Esophagus muscularis mucosa (tissue), 4 donors: Measurements from ENCODE around the gene CTSD. TPM values are rescaled to one million over a fixed set of nuclear protein-coding genes. Genes with fewer than 3 reads are reported as not detected.

ENCODE experiments used
- DNase-seq: peaks from one replicate; pipeline ENCODE4 v3.0.0-alpha.2; 2017; ENCODE audit errors: extremely low spot score
- H3K27ac ChIP-seq, 4 donors: fragments of 200-600 bp; sonication (generic); replicated peaks in 1 of 4; 1 replicate in 3 of 4; 2 replicates in 1 of 4; pipeline ENCODE4 v1.5.1; 2016 to 2019; ENCODE audit warnings: mild to moderate bottlenecking in 1 of 4
- H3K27me3 ChIP-seq, 4 donors: fragments of 200-600 bp; sonication (generic); one replicate each; pipeline versions ENCODE4 v1.5.1 to v1.6.0; 2016 to 2019
- H3K36me3 ChIP-seq, 4 donors: fragments of 200-600 bp; sonication (generic); one replicate each; pipeline ENCODE4 v1.5.1; 2016 to 2019
- H3K4me1 ChIP-seq, 4 donors: fragments of 200-600 bp; sonication (generic); one replicate each; pipeline ENCODE4 v1.5.1; 2016 to 2019
- H3K4me3 ChIP-seq, 4 donors: fragments of 200-600 bp; sonication (generic); 1 replicate in 2 of 4; 2 replicates in 2 of 4; pipeline ENCODE4 v1.5.1; 2016 to 2019; ENCODE audit warnings: mild to moderate bottlenecking in 4 of 4, moderate library complexity in 1 of 4
- H3K9me3 ChIP-seq, 4 donors: fragments of 200-600 bp; sonication (generic); 1 replicate in 3 of 4; 2 replicates in 1 of 4; pipeline ENCODE4 v1.5.1; 2016 to 2019
- CTCF ChIP-seq, 3 experiments: fragments of 200-600 bp in 2 of 3; fragments of 450-650 bp in 1 of 3; sonication (generic) in 2 of 3; IDR thresholded peaks; one replicate each; pipeline ENCODE4 v1.5.1; 2017 to 2019; ENCODE audit warnings: antibody characterized with exemption in 3 of 3, mild to moderate bottlenecking in 2 of 3, moderate library complexity in 1 of 3
- EP300 ChIP-seq: sonication (generic); formaldehyde crosslinking; IDR thresholded peaks from one replicate; pipeline ENCODE4 v1.6.1; 2017; ENCODE audit warnings: antibody characterized with exemption
- POLR2A ChIP-seq: fragments of 450-650 bp; IDR thresholded peaks from one replicate; pipeline ENCODE4 v1.6.1; 2017; ENCODE audit warnings: antibody characterized with exemption, moderate library complexity, mild to moderate bottlenecking, low read depth
- POLR2AphosphoS5 ChIP-seq, 2 donors: sonication (generic); formaldehyde crosslinking; IDR thresholded peaks; one replicate each; pipeline ENCODE4 v1.6.1; 2017; ENCODE audit warnings: antibody characterized with exemption in 2 of 2
- WGBS: methylation state at CpG from one replicate; pipeline ENCODE4 v1.1.5; 2018; 5-methylcytosine and 5-hydroxymethylcytosine counted together
- intact Hi-C: fragments of 100-400 bp; cut with DNase I; formaldehyde crosslinking; loops from one replicate; pipeline ENCODE4 v1.15.1; 2023
- total RNA-seq, 4 donors: library from RNA; depleted of rRNA; stranded (reverse); fragments of >200 nt; gene quantifications; one replicate each; pipeline versions ENCODE4 v1.1.0 to v1.2.1, GENCODE V29; 2016

CTSD gene
- total RNA-seq, 4 donors from 2014 or later, result 186 to 338 (median 270) TPM

DNA sequence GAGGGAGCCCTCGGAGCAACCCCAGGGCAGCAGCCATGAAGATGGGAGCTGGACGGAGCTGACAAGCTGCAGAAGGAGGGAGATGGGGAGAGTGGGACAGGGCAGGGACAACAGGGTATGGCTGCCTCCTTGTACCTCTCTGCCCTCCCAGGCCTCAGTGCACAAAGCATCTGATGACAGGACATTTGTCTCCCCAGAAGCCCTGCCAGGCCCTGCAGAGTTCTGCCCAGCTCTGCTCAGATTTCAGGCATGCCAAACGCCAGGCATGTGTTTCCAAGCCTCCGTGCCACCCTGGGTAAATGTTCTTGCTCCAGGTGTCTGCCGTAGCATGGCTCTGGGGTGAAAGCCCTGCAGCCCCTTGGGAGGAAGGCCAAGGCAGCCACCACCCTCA lies 12.2 kb downstream of the CTSD start:
- peaks cover 0 to 36% (median 0%) of the 10 kb centered on the region in 4 donors for H3K27me3 ChIP-seq
- no peak for DNase-seq
- H3K4me3 ChIP-seq, result no peak overlapping the region
- H3K9me3 ChIP-seq, result no peaks in the 10 kb centered on the region
- intact Hi-C loops, result no loop called here
- no peak for TF ChIP-seq POLR2A
- TF ChIP-seq EP300, result no peak
- TF ChIP-seq CTCF (IDR thresholded peaks at IDR 0.05), result no peak
- TF ChIP-seq POLR2AphosphoS5 (IDR thresholded peaks at IDR 0.05), result no peak
- 60% methylated on average over 3 of the region's 5 CpGs for WGBS
- H3K4me1 ChIP-seq, result peaks cover 36 to 66% (median 45%) of the 10 kb centered on the region in 4 donors
- H3K36me3 ChIP-seq, result peaks cover 32 to 47% (median 40%) of the 10 kb centered on the region in 4 donors
- H3K27ac ChIP-seq, result no peak overlapping the region

DNA sequence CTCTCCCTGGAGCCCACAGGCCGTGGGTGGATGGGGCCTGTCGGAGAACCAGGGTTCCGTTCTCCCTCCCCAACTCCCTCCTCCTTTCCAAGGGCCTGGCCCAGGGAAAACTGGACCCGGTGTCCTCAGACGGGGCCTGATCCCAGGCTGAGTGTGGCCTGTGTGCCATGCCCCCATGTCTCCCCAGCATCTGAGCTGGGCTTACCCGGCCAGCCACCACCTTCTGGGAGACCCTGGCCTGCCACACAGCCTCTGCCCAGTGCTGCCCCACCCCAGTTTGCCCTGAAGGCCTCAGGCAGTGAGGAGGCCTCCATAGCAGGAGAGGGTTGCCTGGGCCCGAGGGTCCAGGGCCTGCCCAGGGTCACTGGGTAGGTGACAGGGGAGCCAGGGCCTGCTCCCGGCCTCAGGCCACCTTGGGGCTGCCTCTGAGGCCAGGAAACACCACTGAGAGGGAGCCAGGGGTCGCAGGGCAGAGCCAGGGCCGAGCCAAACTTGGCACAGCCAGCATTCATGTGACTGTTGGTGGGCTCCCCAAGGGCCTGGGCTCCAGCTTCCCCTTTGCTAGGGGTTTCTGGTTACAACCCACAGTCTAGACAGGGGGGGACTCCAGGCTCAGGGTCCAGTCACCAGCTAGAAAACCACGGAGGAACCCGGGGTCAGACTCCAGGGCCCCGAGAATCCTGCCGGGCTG lies 12.7 kb downstream of the CTSD start:
- Histone ChIP-seq H3K4me1 (peaks cover 35 to 61% (median 43%) of the 10 kb centered on the region in 4 donors), H3K27ac (no peak overlapping the region), H3K27me3 (peaks cover 0 to 36% (median 0%) of the 10 kb centered on the region in 4 donors), H3K36me3 (peaks cover 28 to 41% (median 35%) of the 10 kb centered on the region in 4 donors), H3K9me3 (no peaks in the 10 kb centered on the region), H3K4me3 (no peak overlapping the region)
- no peak for TF ChIP-seq EP300
- no peak for TF ChIP-seq CTCF (IDR thresholded peaks at IDR 0.05)
- no peak for TF ChIP-seq POLR2A
- no peak for TF ChIP-seq POLR2AphosphoS5 (IDR thresholded peaks at IDR 0.05)
- WGBS, result 57% methylated on average over 11 of the region's 14 CpGs
- intact Hi-C loops, result no loop called here
- DNase-seq, result no peak

- intact Hi-C loops, result no loop called here
- Histone ChIP-seq H3K36me3 (peaks cover 24 to 36% (median 30%) of the 10 kb centered on the region in 4 donors), H3K9me3 (no peaks in the 10 kb centered on the region), H3K4me1 (peaks cover 32 to 55% (median 39%) of the 10 kb centered on the region in 4 donors), H3K4me3 (peak within 1 kb of the TSS in 3 of 4 donors; percentile 28 to 31 (median 29)), H3K27ac (no peak within 1 kb of the TSS), H3K27me3 (peaks cover 0 to 36% (median 0%) of the 10 kb centered on the region in 4 donors)
- TF ChIP-seq EP300 (no peak), POLR2A (no peak), POLR2AphosphoS5 (IDR thresholded peaks at IDR 0.05) (no peak), CTCF (IDR thresholded peaks at IDR 0.05) (no peak)
- no peak for DNase-seq
- WGBS, result 26% methylated on average over 5 of the region's 6 CpGs
These were observed 13.3 kb downstream of the CTSD start, which contains the start of gene IFITM10 for GRCh38 chr11:1750481-1750839. TSS of gene IFITM10 (minus strand) at chr11:1750595. CDS start at chr11:1750442, 153 bp downstream.

GRCh38 chr11:1749395-1750351 lies 14.1 kb downstream of the CTSD start:
- H3K27ac ChIP-seq, result no peak overlapping the region
- H3K36me3 ChIP-seq, result peaks cover 16 to 28% (median 23%) of the 10 kb centered on the region in 4 donors
- H3K4me1 ChIP-seq, result peaks cover 31 to 50% (median 37%) of the 10 kb centered on the region in 4 donors
- H3K4me3 ChIP-seq, result peak overlapping the region; percentile 28 to 45 (median 30)
- no peaks in the 10 kb centered on the region for H3K9me3 ChIP-seq
- TF ChIP-seq POLR2AphosphoS5 (IDR thresholded peaks at IDR 0.05), result no peak
- TF ChIP-seq CTCF (IDR thresholded peaks at IDR 0.05), result no peak
- TF ChIP-seq POLR2A, result no peak
- no peak for TF ChIP-seq EP300
- peaks cover 0 to 36% (median 0%) of the 10 kb centered on the region in 4 donors for H3K27me3 ChIP-seq
- intact Hi-C loops, result no loop called here
- WGBS, result 30% methylated on average over 23 of the region's 25 CpGs
- DNase-seq, result no peak
